ENCODE data around the gene EIF1AD. TPM values are rescaled to one million over a fixed set of nuclear protein-coding genes. Genes with fewer than 3 reads are reported as not detected.

Gene EIF1AD
- total and polyA plus RNA-seq, 9 of the 15 experiments (the other 6 are each of a cell fraction or from before 2014, with no cell fraction given), result 50.1 to 98.8 (median 58.7) TPM

GRCh38 chr11:66001942-66002647 is at the start of gene EIF1AD, which contains the start of gene BANF1 (continued):
- TF ChIP-seq KLF16 (IDR thresholded peaks at IDR 0.05) (no peak), PHB2 (IDR thresholded peaks at IDR 0.05; ENCODE audit: low read depth) (no peak; the same call in 1 of the 2 replicates), CHAMP1 (IDR thresholded peaks at IDR 0.05) (peak; percentile 76), ZNF717 (CRISPR knock-in tag; IDR thresholded peaks at IDR 0.05) (no peak), ETS1 (conservative IDR thresholded peaks at IDR 0.05; ENCODE audit: control insufficient read depth, low read depth, low read length) (no peak; the same call in 1 of the 2 replicates), PHF8 (IDR thresholded peaks at IDR 0.05; ENCODE audit: borderline replicate concordance, low read length) (peak; percentile 92), ZBED1 (IDR thresholded peaks at IDR 0.05) (no peak), PHB (CRISPR knock-in tag; IDR thresholded peaks at IDR 0.05) (no peak), CREM (IDR thresholded peaks at IDR 0.05; ENCODE audit: low read depth) (peak; percentile 90), FOXA3 (CRISPR knock-in tag; conservative IDR thresholded peaks at IDR 0.05 in 1 of 2, IDR thresholded peaks at IDR 0.05 in 1 of 2) (no peak), KDM1A (IDR thresholded peaks at IDR 0.05) (no peak), RB1 (IDR thresholded peaks at IDR 0.05; ENCODE audit: low read depth) (peak; percentile 71; the same call in 1 of the 2 replicates), JUNB (CRISPR knock-in tag; conservative IDR thresholded peaks at IDR 0.05) (no peak), ELK1 (CRISPR knock-in tag; IDR thresholded peaks at IDR 0.05) (no peak), CBX2 (IDR thresholded peaks at IDR 0.05; ENCODE audit: insufficient read depth, low read length, poor library complexity, severe bottlenecking) (no peak), ZNF511 (CRISPR knock-in tag; IDR thresholded peaks at IDR 0.05) (no peak; the same call in 1 of the 2 replicates), ZNF445 (CRISPR knock-in tag; IDR thresholded peaks at IDR 0.05; ENCODE audit: low read depth) (no peak; the same call in 1 of the 2 replicates), RFX5 (IDR thresholded peaks at IDR 0.05; ENCODE audit: low read depth, low read length) (no peak), ZNF282 (CRISPR knock-in tag; IDR thresholded peaks at IDR 0.05) (no peak), HNRNPLL (IDR thresholded peaks at IDR 0.05; ENCODE audit: low read depth, low read length, poor library complexity, severe bottlenecking) (peak; percentile 65), TEAD4 (IDR thresholded peaks at IDR 0.05; ENCODE audit: low read length) (peak; percentile 64; the same call in 1 of the 2 replicates), TEAD4 (CRISPR knock-in tag; IDR thresholded peaks at IDR 0.05; ENCODE audit: borderline replicate concordance) (no peak)

Measured in K562 (cell line).